OCI-LY7 (cell line): Measurements from ENCODE around the gene VPS13D.

ENCODE experiments used
- CTCF ChIP-seq: fragments of 200-600 bp; sonication (generic); conservative IDR thresholded peaks from 2 replicates; pipeline ENCODE4 v1.5.1; 2014; ENCODE audit warnings: mild to moderate bottlenecking, antibody characterized with exemption, low read length, moderate library complexity, mixed read lengths
- EZH2phosphoT487 ChIP-seq: fragments of 200-600 bp; sonication (generic); IDR thresholded peaks from 2 replicates; pipeline ENCODE4 v1.6.1; 2018; ENCODE audit warnings: low read depth, borderline replicate concordance, mild to moderate bottlenecking, mixed run types, antibody characterized with exemption, low read length, moderate library complexity, mixed read lengths

GRCh38 chr1:12406211-12407021 lies 176.6 kb downstream of the VPS13D start:
- no peak for TF ChIP-seq CTCF
- TF ChIP-seq EZH2phosphoT487: no peak
